ENCODE data around the gene POLD3.
"Not testable (repeated sequence)": the region's sequence is repeated elsewhere in the genome, so short reads cannot be mapped to it uniquely, and the experiment has no call there.

The POLD3 gene

GRCh38 chr11:74583024-74583624 is 9.3 kb upstream of the POLD3 start:
- no peak for DNase-seq

GRCh38 chr11:74590492-74590891 is 1.9 kb upstream of the POLD3 start:
- not testable (repeated sequence) for DNase-seq

GRCh38 chr11:74592063-74592440 is 330 bp upstream of the POLD3 start:
- DNase-seq = no peak

GRCh38 chr11:74593463-74593862 is 1.1 kb downstream of the POLD3 start:
- DNase-seq = no peak

- no peak for DNase-seq
Measured at GRCh38 chr11:74602637-74603556, 10.5 kb downstream of the POLD3 start.

- DNase-seq = no peak
Measured at GRCh38 chr11:74603845-74604244, 11.5 kb downstream of the POLD3 start.

- DNase-seq = no peak
Measured at GRCh38 chr11:74604311-74604710, 11.9 kb downstream of the POLD3 start.

GRCh38 chr11:74605403-74605802 is 13.0 kb downstream of the POLD3 start:
- DNase-seq = no peak

GRCh38 chr11:74608431-74608830 is 16.0 kb downstream of the POLD3 start:
- DNase-seq = no peak

GRCh38 chr11:74611369-74611861 is 19.0 kb downstream of the POLD3 start:
- DNase-seq = no peak

GRCh38 chr11:74612877-74613276 is 20.5 kb downstream of the POLD3 start:
- DNase-seq = no peak

- no peak for DNase-seq
Measured at GRCh38 chr11:74615311-74615710, 22.9 kb downstream of the POLD3 start.

GRCh38 chr11:74615988-74616387 is 23.6 kb downstream of the POLD3 start:
- DNase-seq = no peak

GRCh38 chr11:74620531-74620930 is 28.1 kb downstream of the POLD3 start:
- DNase-seq = no peak

- no peak for DNase-seq
Measured at GRCh38 chr11:74626130-74626529, 33.7 kb downstream of the POLD3 start.

- no peak for DNase-seq
Measured at GRCh38 chr11:74626604-74627003, 34.2 kb downstream of the POLD3 start.

GRCh38 chr11:74627381-74627780 is 35.0 kb downstream of the POLD3 start:
- no peak for DNase-seq

- no peak for DNase-seq
Measured at GRCh38 chr11:74630043-74630442, 37.7 kb downstream of the POLD3 start.

- no peak for DNase-seq
Measured at GRCh38 chr11:74633406-74634393, 41.3 kb downstream of the POLD3 start.

GRCh38 chr11:74634537-74634936 is 42.2 kb downstream of the POLD3 start:
- DNase-seq = no peak

- no peak for DNase-seq
Measured at GRCh38 chr11:74636630-74637184, 44.3 kb downstream of the POLD3 start.

GRCh38 chr11:74637700-74638099 is 45.3 kb downstream of the POLD3 start:
- no peak for DNase-seq

GRCh38 chr11:74638869-74639268 is 46.5 kb downstream of the POLD3 start:
- DNase-seq = no peak

All from islet precursor cell (in vitro differentiated cells).